ENCODE data around the gene HAUS7.

GRCh38 chrX:153433161-153433680 lies 37.2 kb downstream of the HAUS7 start:
- TF ChIP-seq, protein P1, sequence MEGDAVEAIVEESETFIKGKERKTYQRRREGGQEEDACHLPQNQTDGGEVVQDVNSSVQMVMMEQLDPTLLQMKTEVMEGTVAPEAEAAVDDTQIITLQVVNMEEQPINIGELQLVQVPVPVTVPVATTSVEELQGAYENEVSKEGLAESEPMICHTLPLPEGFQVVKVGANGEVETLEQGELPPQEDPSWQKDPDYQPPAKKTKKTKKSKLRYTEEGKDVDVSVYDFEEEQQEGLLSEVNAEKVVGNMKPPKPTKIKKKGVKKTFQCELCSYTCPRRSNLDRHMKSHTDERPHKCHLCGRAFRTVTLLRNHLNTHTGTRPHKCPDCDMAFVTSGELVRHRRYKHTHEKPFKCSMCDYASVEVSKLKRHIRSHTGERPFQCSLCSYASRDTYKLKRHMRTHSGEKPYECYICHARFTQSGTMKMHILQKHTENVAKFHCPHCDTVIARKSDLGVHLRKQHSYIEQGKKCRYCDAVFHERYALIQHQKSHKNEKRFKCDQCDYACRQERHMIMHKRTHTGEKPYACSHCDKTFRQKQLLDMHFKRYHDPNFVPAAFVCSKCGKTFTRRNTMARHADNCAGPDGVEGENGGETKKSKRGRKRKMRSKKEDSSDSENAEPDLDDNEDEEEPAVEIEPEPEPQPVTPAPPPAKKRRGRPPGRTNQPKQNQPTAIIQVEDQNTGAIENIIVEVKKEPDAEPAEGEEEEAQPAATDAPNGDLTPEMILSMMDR (IDR thresholded peaks at IDR 0.05) = no peak
- no peak for TF ChIP-seq POLR2AphosphoS5 (IDR thresholded peaks at IDR 0.05)

All from breast epithelium (tissue), 3 donors.